ENCODE results near the gene TRMT112. TPM values are rescaled to one million over a fixed set of nuclear protein-coding genes. Genes with fewer than 3 reads are reported as not detected.

The TRMT112 gene
- total and polyA plus RNA-seq, 2 of the 4 experiments (the other 2 are of a cell fraction), result 173 to 202 TPM

DNA sequence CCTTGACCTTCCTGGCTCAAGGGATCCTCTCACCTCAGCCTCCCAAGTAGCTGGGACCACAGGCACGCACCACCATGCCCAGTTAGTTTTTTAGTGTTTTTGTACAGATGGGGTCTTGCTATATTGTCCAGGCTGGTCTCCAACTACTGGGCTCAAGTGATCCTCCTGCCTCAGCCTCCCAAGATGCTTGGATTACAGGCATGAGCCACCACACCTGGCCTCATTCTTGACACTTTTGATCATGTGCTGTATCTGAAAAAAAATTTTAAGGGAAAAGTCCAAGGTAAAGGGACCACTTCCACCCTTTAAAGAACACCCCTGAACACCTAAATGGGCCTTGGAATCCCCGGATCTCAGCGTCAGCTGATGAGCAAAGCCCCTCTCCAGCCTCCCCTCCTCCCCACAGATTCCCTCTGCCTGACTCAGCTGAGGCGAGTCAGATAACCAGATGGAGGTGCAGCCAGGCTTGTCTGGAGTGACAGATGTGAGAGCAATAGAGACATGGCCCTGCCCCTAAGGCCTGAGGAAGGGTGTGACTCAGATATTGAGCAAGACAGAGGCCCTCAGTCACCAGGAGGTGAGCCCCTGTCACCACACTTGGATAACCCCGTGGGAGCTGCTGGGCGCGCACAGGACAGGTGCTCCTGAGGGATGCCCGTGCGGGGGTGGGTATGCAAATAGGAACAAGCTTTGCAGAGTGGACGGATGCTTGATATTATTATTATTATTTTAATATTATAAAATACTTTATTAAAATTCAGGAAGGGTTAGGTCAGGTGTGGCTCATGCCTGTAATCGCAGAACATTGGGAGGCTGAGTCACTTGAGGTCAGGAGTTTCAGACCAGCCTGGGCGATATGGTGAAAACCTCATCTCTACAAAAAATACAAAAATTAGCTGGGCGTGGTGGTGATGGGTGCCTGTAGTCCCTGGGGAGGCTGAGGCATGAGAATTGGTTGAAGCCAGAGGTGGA, 17.7 kb upstream of the TRMT112 start:
- Histone ChIP-seq H2BK120ac (ENCODE audit: low read depth, low read length) (peak overlapping the region; percentile 44), H2AFZ (replicated peaks; ENCODE audit: low read length, poor library complexity) (peak overlapping the region; percentile 72), H2BK15ac (ENCODE audit: low read depth, low read length) (peak overlapping the region; percentile 49; the same call in 1 of the 3 replicates), H3K27me3 (ENCODE audit: control insufficient read depth, insufficient read depth, low read length) (peaks cover 5% of the 10 kb centered on the region; the same call in 1 of the 2 replicates), H3K9me1 (ENCODE audit: insufficient read depth, low read length) (peaks cover 8% of the 10 kb centered on the region), H3K36me3 (ENCODE audit: control insufficient read depth, insufficient read depth, low read length) (no peaks in the 10 kb centered on the region), H4K20me1 (ENCODE audit: insufficient read depth, low read length) (0 out of 2 replicates have a peak, but pooled peaks cover 3% of the 10 kb centered on the region), H2AK9ac (replicated peaks; ENCODE audit: low read depth, low read length, poor library complexity) (peak overlapping the region; percentile 85), H3K14ac (replicated peaks; ENCODE audit: low read depth, low read length) (no peak overlapping the region; the same call in 1 of the 2 replicates), H3K4ac (ENCODE audit: low read depth, low read length) (peak overlapping the region; percentile 33), H4K8ac (ENCODE audit: low read depth in 2 of 2, low read length in 2 of 2) (peak overlapping the region in 1 of 2 experiments; percentile 52; a peak in 1 of 4 replicates), H2BK20ac (ENCODE audit: low read depth, low read length) (peak overlapping the region; percentile 83), H3K56ac (ENCODE audit: extremely low read depth, insufficient read depth, low read length) (no peak overlapping the region), H2BK5ac (ENCODE audit: low read depth, low read length, poor library complexity, severe bottlenecking) (peak overlapping the region; percentile 44), H3K79me1 (ENCODE audit: low read depth in 1 of 2, low read length in 2 of 2) (no peaks in the 10 kb centered on the region), H2AK5ac (ENCODE audit: low read depth, low read length) (peak overlapping the region; percentile 94), H3K9ac (ENCODE audit: low read depth, low read length) (no peak overlapping the region), H3K18ac (ENCODE audit: low read depth, low read length) (no peak overlapping the region), H3K4me3 (ENCODE audit: insufficient read depth, low read depth, low read length) (no peak overlapping the region), H4K5ac (ENCODE audit: low read depth, low read length) (0 out of 2 replicates have a peak overlapping the region, but pooled peaks have one; percentile 4), H3K27ac (ENCODE audit: insufficient read depth, low read length) (no peak overlapping the region), H4K91ac (ENCODE audit: insufficient read depth, low read depth, low read length) (peak overlapping the region; percentile 21; the same call in 1 of the 2 replicates), H3K4me2 (ENCODE audit: low read depth, low read length) (no peak overlapping the region), H3K4me1 (ENCODE audit: control insufficient read depth, insufficient read depth, low read length) (peaks cover 7% of the 10 kb centered on the region), H3K9me3 (ENCODE audit: control insufficient read depth, insufficient read depth, low read length) (no peaks in the 10 kb centered on the region), H3K23ac (ENCODE audit: low read depth, low read length) (no peak overlapping the region)
- ChIA-PET POLR2A (ENCODE audit: unreplicated experiment) (interaction anchor here (0.6 kb wide), 1 partner anchor 17 kb away, joined by 3 read pairs; the partner anchor contains the start of gene PRDX5), CTCF (interaction anchor here (1.3 kb wide), 1 partner anchor 30 kb away, joined by 3 read pairs; no protein-coding TSS in a partner anchor)
- WGBS, 2 experiments (ENCODE audit: extremely low coverage in 2 of 2, insufficient read length in 1 of 2), result no CpG with 5 or more reads among the region's 13 CpGs
- BruUV-seq (replicated peaks), result no TSS peak
- peak; percentile 96 for DNase-seq
- in situ Hi-C loops (cut with MboI; ENCODE audit: low sequenced_read_pairs) (no loop called here), intact Hi-C loops (cut with micrococcal nuclease) (no loop called here), dilution Hi-C loops (cut with HindIII; ENCODE audit: low sequenced_read_pairs, unreplicated experiment) (no loop called here)
- peak; percentile 90 for ATAC-seq (ENCODE audit: low read depth)
- TF ChIP-seq CHD1 (IDR thresholded peaks at IDR 0.05; ENCODE audit: low read depth, low read length), result no peak
- TF ChIP-seq, protein P1, sequence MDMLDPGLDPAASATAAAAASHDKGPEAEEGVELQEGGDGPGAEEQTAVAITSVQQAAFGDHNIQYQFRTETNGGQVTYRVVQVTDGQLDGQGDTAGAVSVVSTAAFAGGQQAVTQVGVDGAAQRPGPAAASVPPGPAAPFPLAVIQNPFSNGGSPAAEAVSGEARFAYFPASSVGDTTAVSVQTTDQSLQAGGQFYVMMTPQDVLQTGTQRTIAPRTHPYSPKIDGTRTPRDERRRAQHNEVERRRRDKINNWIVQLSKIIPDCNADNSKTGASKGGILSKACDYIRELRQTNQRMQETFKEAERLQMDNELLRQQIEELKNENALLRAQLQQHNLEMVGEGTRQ (IDR thresholded peaks at IDR 0.05; ENCODE audit: low read depth, low read length), result peak; percentile 76
- no peak; the same call in 1 of the 2 replicates for TF ChIP-seq MAFK (IDR thresholded peaks at IDR 0.05; ENCODE audit: low read depth, low read length)
- peak; percentile 98 for TF ChIP-seq RCOR1 (IDR thresholded peaks at IDR 0.05; ENCODE audit: insufficient replicate concordance, low read length)
- no peak for TF ChIP-seq RAD21 (IDR thresholded peaks at IDR 0.05; ENCODE audit: low read length)
- peak; percentile 99 for TF ChIP-seq CEBPB (IDR thresholded peaks at IDR 0.05; ENCODE audit: low read depth, low read length)
- TF ChIP-seq BHLHE40 (IDR thresholded peaks at IDR 0.05; ENCODE audit: low read depth, low read length), result peak; percentile 38; the same call in 1 of the 2 replicates
- TF ChIP-seq SMC3 (IDR thresholded peaks at IDR 0.05; ENCODE audit: low read depth, low read length), result no peak
- TF ChIP-seq, protein P2, sequence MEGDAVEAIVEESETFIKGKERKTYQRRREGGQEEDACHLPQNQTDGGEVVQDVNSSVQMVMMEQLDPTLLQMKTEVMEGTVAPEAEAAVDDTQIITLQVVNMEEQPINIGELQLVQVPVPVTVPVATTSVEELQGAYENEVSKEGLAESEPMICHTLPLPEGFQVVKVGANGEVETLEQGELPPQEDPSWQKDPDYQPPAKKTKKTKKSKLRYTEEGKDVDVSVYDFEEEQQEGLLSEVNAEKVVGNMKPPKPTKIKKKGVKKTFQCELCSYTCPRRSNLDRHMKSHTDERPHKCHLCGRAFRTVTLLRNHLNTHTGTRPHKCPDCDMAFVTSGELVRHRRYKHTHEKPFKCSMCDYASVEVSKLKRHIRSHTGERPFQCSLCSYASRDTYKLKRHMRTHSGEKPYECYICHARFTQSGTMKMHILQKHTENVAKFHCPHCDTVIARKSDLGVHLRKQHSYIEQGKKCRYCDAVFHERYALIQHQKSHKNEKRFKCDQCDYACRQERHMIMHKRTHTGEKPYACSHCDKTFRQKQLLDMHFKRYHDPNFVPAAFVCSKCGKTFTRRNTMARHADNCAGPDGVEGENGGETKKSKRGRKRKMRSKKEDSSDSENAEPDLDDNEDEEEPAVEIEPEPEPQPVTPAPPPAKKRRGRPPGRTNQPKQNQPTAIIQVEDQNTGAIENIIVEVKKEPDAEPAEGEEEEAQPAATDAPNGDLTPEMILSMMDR (conservative IDR thresholded peaks at IDR 0.05; ENCODE audit: low read depth, low read length), result no peak
- no peak for TF ChIP-seq RFX5 (IDR thresholded peaks at IDR 0.05; ENCODE audit: low read depth, low read length)
- TF ChIP-seq NFE2L2 (IDR thresholded peaks at IDR 0.05; ENCODE audit: low read depth, low read length), result peak; percentile 2; the same call in 1 of the 2 replicates
- TF ChIP-seq, protein P3, sequence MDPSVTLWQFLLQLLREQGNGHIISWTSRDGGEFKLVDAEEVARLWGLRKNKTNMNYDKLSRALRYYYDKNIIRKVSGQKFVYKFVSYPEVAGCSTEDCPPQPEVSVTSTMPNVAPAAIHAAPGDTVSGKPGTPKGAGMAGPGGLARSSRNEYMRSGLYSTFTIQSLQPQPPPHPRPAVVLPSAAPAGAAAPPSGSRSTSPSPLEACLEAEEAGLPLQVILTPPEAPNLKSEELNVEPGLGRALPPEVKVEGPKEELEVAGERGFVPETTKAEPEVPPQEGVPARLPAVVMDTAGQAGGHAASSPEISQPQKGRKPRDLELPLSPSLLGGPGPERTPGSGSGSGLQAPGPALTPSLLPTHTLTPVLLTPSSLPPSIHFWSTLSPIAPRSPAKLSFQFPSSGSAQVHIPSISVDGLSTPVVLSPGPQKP (IDR thresholded peaks at IDR 0.05; ENCODE audit: borderline replicate concordance, low read depth, low read length), result no peak

Measured in IMR-90 (cell line).